Measurements from ENCODE around the gene UBP1.

The UBP1 gene

DNA sequence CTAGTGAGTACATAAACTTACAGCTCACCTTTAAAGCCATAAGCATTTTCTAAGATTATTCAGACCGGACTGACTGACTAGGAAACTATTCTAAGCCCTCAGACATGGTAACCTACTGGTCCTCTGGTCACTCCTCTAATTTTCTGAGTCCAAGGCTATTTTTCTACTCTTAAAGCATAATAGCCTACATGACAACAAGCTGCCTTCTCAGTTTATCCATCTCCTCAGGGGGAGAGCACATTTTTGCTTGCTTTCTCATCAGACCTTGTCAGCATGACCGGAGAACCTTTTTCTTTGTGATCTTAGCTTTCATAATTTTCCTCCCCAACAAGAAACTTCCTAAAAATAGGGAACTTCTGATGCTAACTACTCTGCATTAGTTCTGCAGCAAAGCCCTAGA, 38.4 kb downstream of the UBP1 start:
- no peak overlapping the region for H3K27ac ChIP-seq
- TF ChIP-seq, protein P1, sequence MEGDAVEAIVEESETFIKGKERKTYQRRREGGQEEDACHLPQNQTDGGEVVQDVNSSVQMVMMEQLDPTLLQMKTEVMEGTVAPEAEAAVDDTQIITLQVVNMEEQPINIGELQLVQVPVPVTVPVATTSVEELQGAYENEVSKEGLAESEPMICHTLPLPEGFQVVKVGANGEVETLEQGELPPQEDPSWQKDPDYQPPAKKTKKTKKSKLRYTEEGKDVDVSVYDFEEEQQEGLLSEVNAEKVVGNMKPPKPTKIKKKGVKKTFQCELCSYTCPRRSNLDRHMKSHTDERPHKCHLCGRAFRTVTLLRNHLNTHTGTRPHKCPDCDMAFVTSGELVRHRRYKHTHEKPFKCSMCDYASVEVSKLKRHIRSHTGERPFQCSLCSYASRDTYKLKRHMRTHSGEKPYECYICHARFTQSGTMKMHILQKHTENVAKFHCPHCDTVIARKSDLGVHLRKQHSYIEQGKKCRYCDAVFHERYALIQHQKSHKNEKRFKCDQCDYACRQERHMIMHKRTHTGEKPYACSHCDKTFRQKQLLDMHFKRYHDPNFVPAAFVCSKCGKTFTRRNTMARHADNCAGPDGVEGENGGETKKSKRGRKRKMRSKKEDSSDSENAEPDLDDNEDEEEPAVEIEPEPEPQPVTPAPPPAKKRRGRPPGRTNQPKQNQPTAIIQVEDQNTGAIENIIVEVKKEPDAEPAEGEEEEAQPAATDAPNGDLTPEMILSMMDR (IDR thresholded peaks at IDR 0.05), result no peak
- no peak for TF ChIP-seq ZFX (IDR thresholded peaks at IDR 0.05; ENCODE audit: borderline replicate concordance)

DNA sequence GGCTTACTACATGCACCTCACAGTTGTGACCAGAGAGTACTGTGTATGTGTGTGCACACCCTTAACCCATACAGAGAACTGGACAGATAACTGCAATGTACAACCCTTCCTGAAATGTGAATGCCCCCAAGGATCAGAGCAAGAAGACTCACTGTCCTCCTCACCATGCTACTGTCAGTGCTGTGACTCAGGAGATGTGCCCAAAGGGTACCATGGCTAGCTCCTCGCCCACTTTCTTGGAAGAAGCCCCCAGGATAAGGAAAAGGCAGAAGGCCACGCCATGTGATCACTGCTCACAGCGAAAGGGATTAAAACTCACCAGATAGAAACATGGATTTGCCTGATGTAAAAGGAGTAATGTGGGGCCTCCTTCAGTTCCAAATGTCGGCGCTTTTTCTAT, 41.8 kb downstream of the UBP1 start:
- no peak overlapping the region for H3K27ac ChIP-seq
- TF ChIP-seq, protein P1 (IDR thresholded peaks at IDR 0.05), result no peak
- no peak for TF ChIP-seq ZFX (IDR thresholded peaks at IDR 0.05; ENCODE audit: borderline replicate concordance)

GRCh38 chr3:33395900-33396299, 44.3 kb downstream of the UBP1 start:
- H3K27ac ChIP-seq, result no peak overlapping the region
- no peak for TF ChIP-seq ZFX (IDR thresholded peaks at IDR 0.05; ENCODE audit: borderline replicate concordance)
- TF ChIP-seq, protein P1 (IDR thresholded peaks at IDR 0.05), result no peak

- H3K27ac ChIP-seq, result no peak overlapping the region
Measured at GRCh38 chr3:33394403-33395054, 45.7 kb downstream of the UBP1 start.

DNA sequence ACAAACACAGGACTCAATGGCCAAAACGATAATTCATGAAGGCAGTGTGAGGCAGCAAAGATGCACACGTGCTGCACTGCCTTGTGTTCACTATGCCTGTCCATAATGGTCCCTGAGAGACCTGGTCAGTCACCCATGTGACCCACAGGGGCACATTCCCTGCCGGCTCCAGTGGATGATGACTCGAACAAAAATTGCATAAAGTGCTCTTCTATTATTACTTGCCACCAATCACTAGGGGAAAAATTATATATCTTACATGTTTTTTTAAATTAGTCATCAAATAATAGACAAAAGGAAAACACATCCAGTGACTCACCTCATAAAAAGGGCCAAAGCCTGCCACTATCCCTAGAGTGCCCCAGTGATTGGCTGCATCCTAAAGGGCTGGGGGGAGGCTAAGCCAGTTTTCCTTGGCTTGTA, 47.5 kb downstream of the UBP1 start:
- H3K27ac ChIP-seq, result no peak overlapping the region
- TF ChIP-seq ZFX (IDR thresholded peaks at IDR 0.05; ENCODE audit: borderline replicate concordance), result no peak
- TF ChIP-seq, protein P1 (IDR thresholded peaks at IDR 0.05), result no peak

More at GRCh38 chr3:33394403-33395054, 45.7 kb downstream of the UBP1 start:
- TF ChIP-seq ZFX (IDR thresholded peaks at IDR 0.05; ENCODE audit: borderline replicate concordance), result no peak
- TF ChIP-seq, protein P1 (IDR thresholded peaks at IDR 0.05), result no peak

DNA sequence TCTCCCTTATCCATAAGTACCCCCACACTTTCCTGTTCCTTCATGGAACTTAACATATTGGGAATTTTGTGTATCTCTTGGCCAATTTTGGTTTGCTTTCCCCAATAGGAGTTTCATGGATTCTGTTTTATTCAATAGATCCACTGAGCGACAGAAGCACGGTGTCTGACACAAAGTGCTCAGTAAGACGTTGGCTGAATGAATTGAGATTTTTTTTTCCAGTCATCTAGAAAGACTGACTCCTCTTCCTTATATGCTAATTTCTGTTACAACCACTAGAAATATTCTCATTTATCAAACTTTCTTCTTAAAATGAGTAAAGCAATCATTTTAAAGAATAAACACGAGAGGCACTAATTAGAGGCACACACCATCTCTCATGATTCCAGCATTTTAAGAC, 48.1 kb downstream of the UBP1 start:
- H3K27ac ChIP-seq, result no peak overlapping the region

More for the DNA sequence above, 48.1 kb downstream of the UBP1 start:
- TF ChIP-seq ZFX (IDR thresholded peaks at IDR 0.05; ENCODE audit: borderline replicate concordance), result no peak
- TF ChIP-seq, protein P1 (IDR thresholded peaks at IDR 0.05), result no peak
